ENCODE results near the gene GJD3. TPM values are rescaled to one million over a fixed set of nuclear protein-coding genes. Genes with fewer than 3 reads are reported as not detected.

The GJD3 gene
- total and polyA plus RNA-seq, 2 donors (not counting 1 experiment from before 2014, with no cell fraction given) = not detected

Small RNA genes lying within 50 kb of the gene (small RNA-seq; reads per million reads assigned to genes)
- gene RF00019 (ENCODE audit: insufficient read length, low read depth, low replicate concordance) (not detected), gene RNA5SP441 (ENCODE audit: insufficient read length, low read depth, low replicate concordance) (not detected)

Other genes starting within 250 kb of the GJD3 start
- gene MSL1, start 242.8 kb downstream of the GJD3 start, total RNA-seq = 125 and 129 TPM in 2 replicates
- gene MSL1, start 242.8 kb downstream of the GJD3 start, polyA plus RNA-seq = 69.8 and 80.1 TPM in 2 replicates
- gene CASC3, start 224.2 kb downstream of the GJD3 start, total RNA-seq = 169 and 173 TPM in 2 replicates
- 64.2 and 109 TPM in 2 replicates for gene CASC3, start 224.2 kb downstream of the GJD3 start, polyA plus RNA-seq
- 5.4 and 5.6 TPM in 2 replicates for gene RAPGEFL1, start 187.3 kb downstream of the GJD3 start, total RNA-seq
- 3.0 and 5.7 TPM in 2 replicates for gene RAPGEFL1, start 187.3 kb downstream of the GJD3 start, polyA plus RNA-seq
- 46.6 and 48.4 TPM in 2 replicates for gene WIPF2, start 145.4 kb downstream of the GJD3 start, total RNA-seq
- 7.7 and 8.7 TPM in 2 replicates for gene WIPF2, start 145.4 kb downstream of the GJD3 start, polyA plus RNA-seq
- 0.63 and 2.2 TPM in 2 replicates for gene CDC6, start 76.9 kb downstream of the GJD3 start, total RNA-seq
- 0.69 and 1.1 TPM in 2 replicates for gene CDC6, start 76.9 kb downstream of the GJD3 start, polyA plus RNA-seq
- 85.5 and 86.2 TPM in 2 replicates for gene RARA, start 55.6 kb downstream of the GJD3 start, total RNA-seq
- 20.7 and 33.5 TPM in 2 replicates for gene RARA, start 55.6 kb downstream of the GJD3 start, polyA plus RNA-seq
- gene TOP2A, start 53.2 kb upstream of the GJD3 start, total RNA-seq = 3.0 and 3.1 TPM in 2 replicates
- 0.36 and 0.50 TPM in 2 replicates for gene TOP2A, start 53.2 kb upstream of the GJD3 start, polyA plus RNA-seq
- 29.5 and 31.3 TPM in 2 replicates for gene IGFBP4, start 78.7 kb upstream of the GJD3 start, total RNA-seq
- 4.6 and 14.4 TPM in 2 replicates for gene IGFBP4, start 78.7 kb upstream of the GJD3 start, polyA plus RNA-seq
- not detected in 2 replicates for gene TNS4, start 136.9 kb upstream of the GJD3 start, total RNA-seq
- gene TNS4, start 136.9 kb upstream of the GJD3 start, polyA plus RNA-seq = 0.07 TPM in 1 of 2 replicates, not detected in the other
- 451 and 481 TPM in 2 replicates for gene CCR7, start 200.7 kb upstream of the GJD3 start, total RNA-seq
- gene CCR7, start 200.7 kb upstream of the GJD3 start, polyA plus RNA-seq = 116 and 142 TPM in 2 replicates

Measured in B cell (primary cell).